SK-N-MC (cell line): ENCODE results near the gene ANKFY1.

ENCODE experiments used
- EZH2 ChIP-seq: fragments of 200-600 bp; sonication (generic); IDR thresholded peaks from one replicate; pipeline ENCODE4 v1.6.1; 2017; ENCODE audit warnings: antibody characterized with exemption
- POLR2AphosphoS5 ChIP-seq: IDR thresholded peaks from 2 replicates; pipeline ENCODE4 v1.6.1; 2012; ENCODE audit warnings: mild to moderate bottlenecking, low read depth, low read length, borderline replicate concordance

- TF ChIP-seq POLR2AphosphoS5 (no peak), EZH2 (no peak)
These were observed 43.1 kb downstream of the ANKFY1 start for GRCh38 chr17:4220655-4221054.
